Type B pancreatic cell (in vitro differentiated cells): Measurements from ENCODE around the gene TENM4. TPM values are rescaled to one million over a fixed set of nuclear protein-coding genes. Genes with fewer than 3 reads are reported as not detected.

Experiments used
- DNase-seq: peaks from one replicate; pipeline ENCODE4 v3.0.0; 2021; ENCODE audit warnings: mixed read lengths; ENCODE audit not compliant: unreplicated experiment; ENCODE audit errors: extremely low spot score
- H3K27ac Mint-ChIP-seq: 2 replicates; pipeline ENCODE4 v1.8.0; 2021; ENCODE audit warnings: mild to moderate bottlenecking, mixed read lengths
- H3K27me3 Mint-ChIP-seq: 2 replicates; pipeline ENCODE4 v1.8.0; 2021; ENCODE audit warnings: mixed read lengths
- H3K36me3 Mint-ChIP-seq: 2 replicates; pipeline ENCODE4 v1.8.0; 2021; ENCODE audit warnings: mixed read lengths
- H3K4me1 Mint-ChIP-seq: one replicate; pipeline ENCODE4 v1.8.0; 2021; ENCODE audit warnings: mixed read lengths; ENCODE audit not compliant: unreplicated experiment
- H3K4me3 Mint-ChIP-seq: 2 replicates; pipeline ENCODE4 v1.8.0; 2021; ENCODE audit warnings: mild to moderate bottlenecking, mixed read lengths
- H3K9me3 Mint-ChIP-seq: 2 replicates; pipeline ENCODE4 v1.8.0; 2021; ENCODE audit warnings: mixed read lengths
- CTCF ChIP-seq: fragments of 200-600 bp; sonication (generic); conservative IDR thresholded peaks from 2 replicates; pipeline ENCODE4 v1.5.0; 2021; ENCODE audit warnings: antibody characterized with exemption, mild to moderate bottlenecking
- total RNA-seq: library from RNA; stranded (reverse); gene quantifications from 2 replicates; pipeline ENCODE4 v1.2.1, GENCODE V29; 2021; ENCODE audit warnings: low replicate concordance

TENM4 gene
- total RNA-seq, 1 donor from 2014 or later: 156 TPM

GRCh38 chr11:78630561-78631303 is 810.1 kb downstream of the TENM4 start:
- Mint-ChIP-seq H3K27ac (no peak overlapping the region), H3K4me3 (no peak overlapping the region), H3K9me3 (peaks cover 8% of the 10 kb centered on the region), H3K27me3 (peaks cover 3% of the 10 kb centered on the region), H3K36me3 (peaks cover 3% of the 10 kb centered on the region), H3K4me1 (no peaks in the 10 kb centered on the region)
- DNase-seq: no peak
- no peak for TF ChIP-seq CTCF

- H3K36me3 Mint-ChIP-seq: peaks cover 3% of the 10 kb centered on the region
- H3K27me3 Mint-ChIP-seq: peaks cover 3% of the 10 kb centered on the region
- TF ChIP-seq CTCF: no peak
- no peak overlapping the region for H3K4me3 Mint-ChIP-seq
- H3K27ac Mint-ChIP-seq: no peak overlapping the region
- no peak for DNase-seq
- H3K4me1 Mint-ChIP-seq: no peaks in the 10 kb centered on the region
- peaks cover 8% of the 10 kb centered on the region for H3K9me3 Mint-ChIP-seq
These were observed 810.7 kb downstream of the TENM4 start for GRCh38 chr11:78630155-78630554.

GRCh38 chr11:78622666-78623065 is 818.2 kb downstream of the TENM4 start:
- DNase-seq: no peak
- TF ChIP-seq CTCF: no peak
- no peaks in the 10 kb centered on the region for H3K36me3 Mint-ChIP-seq
- peaks cover 8% of the 10 kb centered on the region for H3K27me3 Mint-ChIP-seq
- no peaks in the 10 kb centered on the region for H3K4me1 Mint-ChIP-seq
- no peak overlapping the region for H3K27ac Mint-ChIP-seq
- no peak overlapping the region for H3K4me3 Mint-ChIP-seq
- peaks cover 15% of the 10 kb centered on the region for H3K9me3 Mint-ChIP-seq

- H3K9me3 Mint-ChIP-seq: peaks cover 15% of the 10 kb centered on the region
- H3K27ac Mint-ChIP-seq: no peak overlapping the region
- TF ChIP-seq CTCF: no peak
- no peaks in the 10 kb centered on the region for H3K4me1 Mint-ChIP-seq
- H3K27me3 Mint-ChIP-seq: peaks cover 5% of the 10 kb centered on the region
- no peak overlapping the region for H3K4me3 Mint-ChIP-seq
- H3K36me3 Mint-ChIP-seq: no peaks in the 10 kb centered on the region
- DNase-seq: no peak
These were observed 820.7 kb downstream of the TENM4 start for GRCh38 chr11:78620159-78620558.

GRCh38 chr11:78615724-78616123 is 825.1 kb downstream of the TENM4 start:
- no peak for TF ChIP-seq CTCF
- H3K9me3 Mint-ChIP-seq: peaks cover 9% of the 10 kb centered on the region
- no peak for DNase-seq
- no peak overlapping the region for H3K4me3 Mint-ChIP-seq
- no peaks in the 10 kb centered on the region for H3K36me3 Mint-ChIP-seq
- H3K4me1 Mint-ChIP-seq: no peaks in the 10 kb centered on the region
- no peaks in the 10 kb centered on the region for H3K27me3 Mint-ChIP-seq
- no peak overlapping the region for H3K27ac Mint-ChIP-seq
